HepG2 (cell line): ENCODE measurements around the gene PLCXD1. TPM values are rescaled to one million over a fixed set of nuclear protein-coding genes. Genes with fewer than 3 reads are reported as not detected.

ENCODE experiments used
- ATF7-NPFF ChIP-seq: sonication (generic); formaldehyde crosslinking; IDR thresholded peaks from 2 replicates; pipeline ENCODE4 v1.8.1; 2023; ENCODE audit warnings: mild to moderate bottlenecking, low read depth, missing genetic modification reagents, moderate library complexity
- BRD4 ChIP-seq: sonication (generic); formaldehyde crosslinking; IDR thresholded peaks from 2 replicates; pipeline ENCODE4 v1.4.0; 2020; ENCODE audit warnings: missing genetic modification reagents
- EEA1 ChIP-seq: sonication (generic); formaldehyde crosslinking; IDR thresholded peaks from 2 replicates; pipeline ENCODE4 v1.5.1; 2020; ENCODE audit warnings: mild to moderate bottlenecking, missing genetic modification reagents, borderline replicate concordance
- EP300 ChIP-seq, 3 experiments: sonication (generic) in 1 of 3; formaldehyde crosslinking in 1 of 3; IDR thresholded peaks; 2 replicates each; pipeline versions ENCODE4 v1.5.1 to v1.6.1; 2011 to 2020; ENCODE audit warnings: low read depth in 2 of 3, low read length in 2 of 3, borderline replicate concordance in 1 of 3, improper control_type of control experiment in 1 of 3, mild to moderate bottlenecking in 1 of 3, missing genetic modification reagents in 1 of 3, moderate library complexity in 1 of 3
- FOSL2 ChIP-seq: sonication (generic); formaldehyde crosslinking; IDR thresholded peaks from 2 replicates; pipeline ENCODE4 v1.4.0; 2020; ENCODE audit warnings: missing genetic modification reagents
- NFATC3 ChIP-seq: sonication (generic); formaldehyde crosslinking; IDR thresholded peaks from 2 replicates; pipeline ENCODE4 v1.5.1; 2020; ENCODE audit warnings: mild to moderate bottlenecking, missing genetic modification reagents
- NFE2 ChIP-seq: sonication (generic); formaldehyde crosslinking; IDR thresholded peaks from 2 replicates; pipeline ENCODE4 v1.4.0; 2020; ENCODE audit warnings: missing genetic modification reagents
- RBFOX2 ChIP-seq: fragments of 200-400 bp; formaldehyde crosslinking; IDR thresholded peaks from 2 replicates; pipeline ENCODE4 v1.6.1; 2017; ENCODE audit warnings: low read depth, mild to moderate bottlenecking, low read length
- SRSF1 ChIP-seq: fragments of 200-400 bp; formaldehyde crosslinking; optimal IDR thresholded peaks from 2 replicates; pipeline ENCODE3; 2017; ENCODE audit warnings: mild to moderate bottlenecking, low read depth, low read length, moderate library complexity
- XRCC5 ChIP-seq: fragments of 200-400 bp; formaldehyde crosslinking; optimal IDR thresholded peaks from 2 replicates; pipeline ENCODE3; 2017; ENCODE audit warnings: mild to moderate bottlenecking, low read length
- ZNF138 ChIP-seq: sonication (generic); formaldehyde crosslinking; IDR thresholded peaks from 2 replicates; pipeline ENCODE4 v1.5.0; 2020; ENCODE audit warnings: mild to moderate bottlenecking, low read depth, missing genetic modification reagents
- ZNF256 ChIP-seq: sonication (generic); formaldehyde crosslinking; conservative IDR thresholded peaks from 2 replicates; pipeline ENCODE4 v1.4.0; 2020; ENCODE audit warnings: missing genetic modification reagents
- ZNF44 ChIP-seq: sonication (generic); formaldehyde crosslinking; IDR thresholded peaks from 2 replicates; pipeline ENCODE4 v1.5.1; 2020; ENCODE audit warnings: mild to moderate bottlenecking, missing genetic modification reagents
- ZNF589 ChIP-seq: sonication (generic); formaldehyde crosslinking; conservative IDR thresholded peaks from 2 replicates; pipeline ENCODE4 v1.8.0; 2022; ENCODE audit warnings: mild to moderate bottlenecking, moderate library complexity, missing genetic modification reagents
- ZNF709 ChIP-seq: sonication (generic); formaldehyde crosslinking; IDR thresholded peaks from 2 replicates; pipeline ENCODE4 v1.5.0; 2020; ENCODE audit warnings: mild to moderate bottlenecking, missing genetic modification reagents
- ZNF724P ChIP-seq: sonication (generic); formaldehyde crosslinking; IDR thresholded peaks from 2 replicates; pipeline ENCODE4 v1.8.0; 2022; ENCODE audit warnings: missing genetic modification reagents, borderline replicate concordance
- ZNF766 ChIP-seq: sonication (generic); formaldehyde crosslinking; IDR thresholded peaks from 2 replicates; pipeline ENCODE4 v1.5.0; 2020; ENCODE audit warnings: missing genetic modification reagents, borderline replicate concordance
- ZNF788 ChIP-seq: sonication (generic); formaldehyde crosslinking; IDR thresholded peaks from 2 replicates; pipeline ENCODE4 v1.5.0; 2020; ENCODE audit warnings: mild to moderate bottlenecking, missing genetic modification reagents, borderline replicate concordance
- ZSCAN25 ChIP-seq: sonication (generic); formaldehyde crosslinking; IDR thresholded peaks from 2 replicates; pipeline ENCODE4 v1.8.0; 2022; ENCODE audit warnings: mild to moderate bottlenecking, missing genetic modification reagents
- ZSCAN31 ChIP-seq: sonication (generic); formaldehyde crosslinking; IDR thresholded peaks from 2 replicates; pipeline ENCODE4 v1.5.0; 2020; ENCODE audit warnings: low read depth, mild to moderate bottlenecking, missing genetic modification reagents
- polyA plus RNA-seq, 8 experiments: library from polyadenylated mRNA; depleted of rRNA in 3 of 8; stranded (reverse) in 7 of 8; unstranded in 1 of 8; fragments of >200 nt; fragmentation: Illumina TruSeq in 4 of 8; extraction: Trizol in 4 of 8; gene quantifications; 2 replicates each; pipeline versions ENCODE4 v1.2.1 to v1.2.3, GENCODE V29; 2011 to 2016; ENCODE audit warnings: low read depth in 4 of 8, missing spikeins in 1 of 8, mixed read lengths in 1 of 8; ENCODE audit not compliant: insufficient read depth in 1 of 8
- total RNA-seq, 5 experiments: library from RNA; depleted of rRNA; stranded (reverse); fragments of >200 nt; fragmentation: Illumina TruSeq; extraction: Trizol; gene quantifications; 2 replicates each; pipeline ENCODE4 v1.2.3, GENCODE V29; 2016; ENCODE audit warnings: low read depth in 1 of 5
- TF ChIP-seq, protein P1 (sequence below): sonication (generic); formaldehyde crosslinking; IDR thresholded peaks from 2 replicates; pipeline ENCODE4 v1.8.1; 2023; ENCODE audit warnings: mild to moderate bottlenecking, inconsistent platforms, moderate library complexity, missing genetic modification reagents, borderline replicate concordance
- TF ChIP-seq, protein P2 (sequence below): conservative IDR thresholded peaks from 2 replicates; pipeline ENCODE4 v1.6.1; 2018; ENCODE audit warnings: missing genetic modification reagents
- TF ChIP-seq, protein P3 (sequence below): sonication (generic); formaldehyde crosslinking; IDR thresholded peaks from 2 replicates; pipeline ENCODE4; 2020; ENCODE audit warnings: missing genetic modification reagents, mild to moderate bottlenecking, borderline replicate concordance
- TF ChIP-seq, protein P4 (sequence below): sonication (generic); formaldehyde crosslinking; IDR thresholded peaks from 2 replicates; pipeline ENCODE4 v1.8.0; 2022; ENCODE audit warnings: mild to moderate bottlenecking, missing genetic modification reagents, moderate library complexity

PLCXD1 gene
- total and polyA plus RNA-seq, 2 of the 13 experiments (the other 11 are each of a cell fraction or from before 2014, with no cell fraction given) = 87.7 to 153 TPM

DNA sequence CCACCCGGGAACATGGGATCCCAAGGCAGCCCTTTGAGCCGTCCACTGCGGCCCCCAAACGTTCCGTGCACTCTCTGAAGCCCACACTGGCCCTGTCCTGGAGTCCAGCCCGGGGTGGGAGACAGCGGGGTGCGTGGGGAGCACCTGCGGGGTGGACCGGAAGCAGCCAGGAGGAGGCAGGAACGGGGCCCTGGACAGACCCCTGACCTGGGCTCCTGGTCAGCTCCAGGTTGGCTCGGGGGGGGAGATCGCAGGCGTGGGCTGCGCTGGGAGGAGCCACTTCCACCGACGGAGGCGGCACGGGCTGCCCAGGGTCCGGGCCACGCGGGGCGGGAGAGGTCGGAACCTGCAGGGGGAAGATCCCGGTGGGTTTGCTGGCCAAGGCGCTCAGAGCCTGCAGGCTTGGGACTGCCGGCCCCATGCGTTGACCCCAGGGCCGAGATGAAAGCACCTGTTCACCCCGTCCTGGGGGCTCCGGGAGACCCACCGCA lies 5.7 kb upstream of the PLCXD1 start (continued):
- TF ChIP-seq SRSF1 (peak; percentile 3), FOSL2 (no peak), ZNF766 (CRISPR knock-in tag) (0 out of 2 replicates have a peak, but pooled peaks have one; percentile 43), ZNF709 (CRISPR knock-in tag) (no peak), ZNF788 (CRISPR knock-in tag) (0 out of 2 replicates have a peak, but pooled peaks have one; percentile 25), RBFOX2 (peak; percentile 86), NFATC3 (CRISPR knock-in tag) (no peak), ZNF256 (CRISPR knock-in tag) (0 out of 2 replicates have a peak, but pooled peaks have one; percentile 14), ZNF724P (CRISPR knock-in tag) (peak; percentile 25; the same call in 1 of the 2 replicates), NFE2 (CRISPR knock-in tag) (no peak), ZNF44 (CRISPR knock-in tag) (0 out of 2 replicates have a peak, but pooled peaks have one; percentile 10), ZNF589 (0 out of 2 replicates have a peak, but pooled peaks have one; percentile 10), ATF7-NPFF (CRISPR knock-in tag) (no peak), ZSCAN25 (peak; percentile 22; the same call in 1 of the 2 replicates), XRCC5 (peak; percentile 34), ZSCAN31 (CRISPR knock-in tag) (peak; percentile 30), EEA1 (no peak), EP300 (IDR thresholded peaks at IDR 0.05; ENCODE audit: low read depth in 2 of 2, low read length in 2 of 2) (no peak), EP300 (CRISPR knock-in tag; IDR thresholded peaks at IDR 0.05; ENCODE audit: borderline replicate concordance) (no peak), ZNF138 (CRISPR knock-in tag) (0 out of 2 replicates have a peak, but pooled peaks have one; percentile 40), BRD4 (CRISPR knock-in tag) (no peak)
- TF ChIP-seq, protein P1, sequence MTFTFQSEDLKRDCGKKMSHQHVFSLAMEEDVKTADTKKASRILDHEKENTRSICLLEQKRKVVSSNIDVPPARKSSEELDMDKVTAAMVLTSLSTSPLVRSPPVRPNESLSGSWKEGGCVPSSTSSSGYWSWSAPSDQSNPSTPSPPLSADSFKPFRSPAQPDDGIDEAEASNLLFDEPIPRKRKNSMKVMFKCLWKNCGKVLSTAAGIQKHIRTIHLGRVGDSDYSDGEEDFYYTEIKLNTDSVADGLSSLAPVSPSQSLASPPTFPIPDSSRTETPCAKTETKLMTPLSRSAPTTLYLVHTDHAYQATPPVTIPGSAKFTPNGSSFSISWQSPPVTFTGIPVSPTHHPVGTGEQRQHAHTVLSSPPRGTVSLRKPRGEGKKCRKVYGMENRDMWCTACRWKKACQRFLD = 0 out of 2 replicates have a peak, but pooled peaks have one; percentile 31
- TF ChIP-seq, protein P2, sequence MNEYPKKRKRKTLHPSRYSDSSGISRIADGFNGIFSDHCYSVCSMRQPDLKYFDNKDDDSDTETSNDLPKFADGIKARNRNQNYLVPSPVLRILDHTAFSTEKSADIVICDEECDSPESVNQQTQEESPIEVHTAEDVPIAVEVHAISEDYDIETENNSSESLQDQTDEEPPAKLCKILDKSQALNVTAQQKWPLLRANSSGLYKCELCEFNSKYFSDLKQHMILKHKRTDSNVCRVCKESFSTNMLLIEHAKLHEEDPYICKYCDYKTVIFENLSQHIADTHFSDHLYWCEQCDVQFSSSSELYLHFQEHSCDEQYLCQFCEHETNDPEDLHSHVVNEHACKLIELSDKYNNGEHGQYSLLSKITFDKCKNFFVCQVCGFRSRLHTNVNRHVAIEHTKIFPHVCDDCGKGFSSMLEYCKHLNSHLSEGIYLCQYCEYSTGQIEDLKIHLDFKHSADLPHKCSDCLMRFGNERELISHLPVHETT (CRISPR knock-in tag) = no peak
- TF ChIP-seq, protein P3, sequence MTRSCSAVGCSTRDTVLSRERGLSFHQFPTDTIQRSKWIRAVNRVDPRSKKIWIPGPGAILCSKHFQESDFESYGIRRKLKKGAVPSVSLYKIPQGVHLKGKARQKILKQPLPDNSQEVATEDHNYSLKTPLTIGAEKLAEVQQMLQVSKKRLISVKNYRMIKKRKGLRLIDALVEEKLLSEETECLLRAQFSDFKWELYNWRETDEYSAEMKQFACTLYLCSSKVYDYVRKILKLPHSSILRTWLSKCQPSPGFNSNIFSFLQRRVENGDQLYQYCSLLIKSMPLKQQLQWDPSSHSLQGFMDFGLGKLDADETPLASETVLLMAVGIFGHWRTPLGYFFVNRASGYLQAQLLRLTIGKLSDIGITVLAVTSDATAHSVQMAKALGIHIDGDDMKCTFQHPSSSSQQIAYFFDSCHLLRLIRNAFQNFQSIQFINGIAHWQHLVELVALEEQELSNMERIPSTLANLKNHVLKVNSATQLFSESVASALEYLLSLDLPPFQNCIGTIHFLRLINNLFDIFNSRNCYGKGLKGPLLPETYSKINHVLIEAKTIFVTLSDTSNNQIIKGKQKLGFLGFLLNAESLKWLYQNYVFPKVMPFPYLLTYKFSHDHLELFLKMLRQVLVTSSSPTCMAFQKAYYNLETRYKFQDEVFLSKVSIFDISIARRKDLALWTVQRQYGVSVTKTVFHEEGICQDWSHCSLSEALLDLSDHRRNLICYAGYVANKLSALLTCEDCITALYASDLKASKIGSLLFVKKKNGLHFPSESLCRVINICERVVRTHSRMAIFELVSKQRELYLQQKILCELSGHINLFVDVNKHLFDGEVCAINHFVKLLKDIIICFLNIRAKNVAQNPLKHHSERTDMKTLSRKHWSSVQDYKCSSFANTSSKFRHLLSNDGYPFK (CRISPR knock-in tag) = peak; percentile 7; the same call in 1 of the 2 replicates
- TF ChIP-seq, protein P4, sequence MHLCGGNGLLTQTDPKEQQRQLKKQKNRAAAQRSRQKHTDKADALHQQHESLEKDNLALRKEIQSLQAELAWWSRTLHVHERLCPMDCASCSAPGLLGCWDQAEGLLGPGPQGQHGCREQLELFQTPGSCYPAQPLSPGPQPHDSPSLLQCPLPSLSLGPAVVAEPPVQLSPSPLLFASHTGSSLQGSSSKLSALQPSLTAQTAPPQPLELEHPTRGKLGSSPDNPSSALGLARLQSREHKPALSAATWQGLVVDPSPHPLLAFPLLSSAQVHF (CRISPR knock-in tag) = 0 out of 2 replicates have a peak, but pooled peaks have one; percentile 21
